ENCODE data around the gene GMDS. TPM values are rescaled to one million over a fixed set of nuclear protein-coding genes. Genes with fewer than 3 reads are reported as not detected.

The GMDS gene
- total RNA-seq, 1 experiment from 2014 or later, result 27.6 TPM

DNA sequence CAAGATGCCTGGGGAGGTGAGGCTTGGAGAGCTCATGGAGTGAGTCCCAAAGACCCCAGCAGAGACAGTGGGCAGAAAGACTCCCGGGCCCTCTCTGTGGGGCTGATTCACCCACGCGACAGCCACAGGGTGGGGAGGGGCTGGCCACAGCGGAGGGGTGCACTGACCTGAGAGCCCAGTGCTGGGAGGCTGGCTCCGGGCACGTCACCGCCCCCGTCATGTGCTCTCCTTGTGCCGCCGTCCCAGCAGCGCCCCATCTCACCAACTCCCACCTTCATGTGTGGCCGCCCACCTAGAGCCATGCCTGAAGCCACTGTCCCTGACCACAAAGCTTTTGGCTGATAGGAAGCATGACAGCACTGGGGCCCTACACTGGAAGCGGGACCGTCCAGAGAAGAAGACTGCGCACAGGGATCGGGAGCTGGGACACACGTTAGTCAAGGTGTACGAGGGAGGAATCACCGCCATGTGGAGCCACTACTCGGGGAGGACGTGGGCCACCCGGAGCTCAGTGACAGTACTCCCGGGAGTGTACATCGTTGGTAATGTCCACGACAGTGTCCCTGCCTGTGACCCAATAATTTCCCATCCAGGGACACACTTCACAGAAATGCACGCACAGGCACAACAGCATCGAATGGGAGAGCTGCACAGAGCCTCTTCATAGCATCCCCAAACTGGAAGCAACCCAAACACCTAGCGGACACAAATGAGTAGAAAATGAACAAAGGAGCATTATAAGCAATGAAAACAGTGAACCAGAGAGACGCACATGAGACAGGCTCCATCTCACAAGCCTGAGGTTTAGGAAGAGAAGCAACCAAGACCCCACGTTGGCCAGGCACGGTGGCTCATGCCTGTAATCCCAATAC is 664.0 kb downstream of the GMDS start:
- no peak overlapping the region for H3K4me2 ChIP-seq (ENCODE audit: insufficient read depth, insufficient read length, low read length)
- no peak overlapping the region for H2BK20ac ChIP-seq (ENCODE audit: low read depth, low read length, poor library complexity, severe bottlenecking)
- no peak overlapping the region for H4K91ac ChIP-seq (ENCODE audit: insufficient read length, low read depth, low read length)
- no peaks in the 10 kb centered on the region for H3K9me3 ChIP-seq (ENCODE audit: control insufficient read depth, low read depth, low read length)
- H3K4me1 ChIP-seq (ENCODE audit: insufficient read depth, low read length), result no peaks in the 10 kb centered on the region
- H3K14ac ChIP-seq (ENCODE audit: insufficient read depth, low read length), result no peak overlapping the region; the same call in 1 of the 2 replicates
- no peak overlapping the region for H2AFZ ChIP-seq (ENCODE audit: low read length)
- WGBS (ENCODE audit: extremely low coverage, insufficient read length, low lambda C conversion rate), result no CpG with 5 or more reads among the region's 31 CpGs
- no peak overlapping the region for H4K5ac ChIP-seq (ENCODE audit: insufficient read length, low read depth, low read length)
- H3K4me1 Mint-ChIP-seq, result peaks cover under 1 to 1% of the 10 kb centered on the region in 2 experiments
- H3K79me2 ChIP-seq (ENCODE audit: insufficient read depth, low read length), result no peaks in the 10 kb centered on the region
- no peaks in the 10 kb centered on the region for H4K20me1 ChIP-seq (ENCODE audit: control insufficient read depth, insufficient read depth, insufficient read length)
- H2BK120ac ChIP-seq (ENCODE audit: low read depth, low read length, poor library complexity, severe bottlenecking), result no peak overlapping the region
- H3K79me1 ChIP-seq (ENCODE audit: insufficient read depth, low read depth, low read length, poor library complexity, severe bottlenecking), result no peaks in the 10 kb centered on the region
- peaks cover 14% of the 10 kb centered on the region for H3K27me3 Mint-ChIP-seq (ENCODE audit: low read depth)
- H3K9me3 Mint-ChIP-seq, result no peaks in the 10 kb centered on the region
- H3K27ac ChIP-seq (ENCODE audit: insufficient read length, low read depth, low read length), result no peak overlapping the region
- no peak overlapping the region for H2BK5ac ChIP-seq (ENCODE audit: insufficient read length, low read length)
- no peak overlapping the region for H2BK12ac ChIP-seq (ENCODE audit: insufficient read length, low read depth, low read length)
- no peak overlapping the region for H3K18ac ChIP-seq (ENCODE audit: insufficient read length, low read depth, low read length)
- H3K36me3 Mint-ChIP-seq (ENCODE audit: insufficient read depth in 1 of 3, low read depth in 3 of 3), result no peaks in the 10 kb centered on the region
- no peak overlapping the region for H2AK5ac ChIP-seq (ENCODE audit: insufficient read length, low read length)
- H3K27me3 ChIP-seq (ENCODE audit: insufficient read depth, low read length), result no peaks in the 10 kb centered on the region
- H2BK15ac ChIP-seq (ENCODE audit: low read depth, low read length), result no peak overlapping the region
- DNase-seq, result no peak
- no peak overlapping the region for H3K4ac ChIP-seq (ENCODE audit: low read depth, low read length)
- H3K9ac ChIP-seq (ENCODE audit: extremely low read depth, insufficient read length, low read length), result no peak overlapping the region
- no peak overlapping the region for H3K4me3 Mint-ChIP-seq
- TF ChIP-seq, protein P1, sequence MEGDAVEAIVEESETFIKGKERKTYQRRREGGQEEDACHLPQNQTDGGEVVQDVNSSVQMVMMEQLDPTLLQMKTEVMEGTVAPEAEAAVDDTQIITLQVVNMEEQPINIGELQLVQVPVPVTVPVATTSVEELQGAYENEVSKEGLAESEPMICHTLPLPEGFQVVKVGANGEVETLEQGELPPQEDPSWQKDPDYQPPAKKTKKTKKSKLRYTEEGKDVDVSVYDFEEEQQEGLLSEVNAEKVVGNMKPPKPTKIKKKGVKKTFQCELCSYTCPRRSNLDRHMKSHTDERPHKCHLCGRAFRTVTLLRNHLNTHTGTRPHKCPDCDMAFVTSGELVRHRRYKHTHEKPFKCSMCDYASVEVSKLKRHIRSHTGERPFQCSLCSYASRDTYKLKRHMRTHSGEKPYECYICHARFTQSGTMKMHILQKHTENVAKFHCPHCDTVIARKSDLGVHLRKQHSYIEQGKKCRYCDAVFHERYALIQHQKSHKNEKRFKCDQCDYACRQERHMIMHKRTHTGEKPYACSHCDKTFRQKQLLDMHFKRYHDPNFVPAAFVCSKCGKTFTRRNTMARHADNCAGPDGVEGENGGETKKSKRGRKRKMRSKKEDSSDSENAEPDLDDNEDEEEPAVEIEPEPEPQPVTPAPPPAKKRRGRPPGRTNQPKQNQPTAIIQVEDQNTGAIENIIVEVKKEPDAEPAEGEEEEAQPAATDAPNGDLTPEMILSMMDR (conservative IDR thresholded peaks at IDR 0.05), result no peak
- no peak overlapping the region for H3K27ac Mint-ChIP-seq
- H3T11ph ChIP-seq (ENCODE audit: low read length), result no peak overlapping the region
- H4K8ac ChIP-seq (replicated peaks; ENCODE audit: insufficient read length, low read depth, low read length), result no peak overlapping the region
- H3K56ac ChIP-seq (ENCODE audit: insufficient read length, low read depth, low read length), result no peak overlapping the region
- H3K23me2 ChIP-seq (ENCODE audit: insufficient read length, low read depth, low read length, poor library complexity, severe bottlenecking), result no peaks in the 10 kb centered on the region
- H3K23ac ChIP-seq (ENCODE audit: insufficient read length, low read depth, low read length), result no peak overlapping the region
